Breast epithelium (tissue), 3 donors: ENCODE measurements around the gene PRKRIP1.
"Not testable (repeated sequence)": the region's sequence is repeated elsewhere in the genome, so short reads cannot be mapped to it uniquely, and the experiment has no call there.

Source experiments
- POLR2AphosphoS5 ChIP-seq, 3 donors: sonication (generic); formaldehyde crosslinking; IDR thresholded peaks; one replicate each; pipeline ENCODE4 v1.6.1; 2017; ENCODE audit warnings: antibody characterized with exemption in 3 of 3
- TF ChIP-seq, protein P1 (sequence below), 3 donors: fragments of 450-650 bp; IDR thresholded peaks; one replicate each; pipeline ENCODE4 v1.5.1; 2016 to 2017; ENCODE audit warnings: antibody characterized with exemption in 3 of 3, mild to moderate bottlenecking in 3 of 3, moderate library complexity in 3 of 3

DNA sequence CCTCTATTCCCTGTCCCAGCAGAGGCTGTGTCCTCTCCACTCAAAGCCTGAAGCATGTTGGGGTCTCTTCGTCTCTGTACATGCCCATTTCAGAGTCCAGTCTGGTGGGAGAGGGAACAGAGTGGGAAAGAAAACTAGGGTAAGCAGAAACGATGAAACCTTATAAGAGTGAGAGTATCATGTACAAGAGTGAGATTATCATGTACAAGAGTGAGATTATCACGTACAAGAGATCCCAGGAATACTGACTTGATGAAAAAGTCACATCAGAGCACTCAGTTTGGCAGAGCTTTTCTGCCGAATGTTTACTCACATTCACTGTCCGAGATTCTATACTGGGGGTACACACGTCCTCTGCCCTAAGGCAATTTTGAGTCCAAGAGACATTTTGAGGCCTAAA is 39.8 kb upstream of the PRKRIP1 start, which contains the start of gene SPDYE6:
- TF ChIP-seq, protein P1, sequence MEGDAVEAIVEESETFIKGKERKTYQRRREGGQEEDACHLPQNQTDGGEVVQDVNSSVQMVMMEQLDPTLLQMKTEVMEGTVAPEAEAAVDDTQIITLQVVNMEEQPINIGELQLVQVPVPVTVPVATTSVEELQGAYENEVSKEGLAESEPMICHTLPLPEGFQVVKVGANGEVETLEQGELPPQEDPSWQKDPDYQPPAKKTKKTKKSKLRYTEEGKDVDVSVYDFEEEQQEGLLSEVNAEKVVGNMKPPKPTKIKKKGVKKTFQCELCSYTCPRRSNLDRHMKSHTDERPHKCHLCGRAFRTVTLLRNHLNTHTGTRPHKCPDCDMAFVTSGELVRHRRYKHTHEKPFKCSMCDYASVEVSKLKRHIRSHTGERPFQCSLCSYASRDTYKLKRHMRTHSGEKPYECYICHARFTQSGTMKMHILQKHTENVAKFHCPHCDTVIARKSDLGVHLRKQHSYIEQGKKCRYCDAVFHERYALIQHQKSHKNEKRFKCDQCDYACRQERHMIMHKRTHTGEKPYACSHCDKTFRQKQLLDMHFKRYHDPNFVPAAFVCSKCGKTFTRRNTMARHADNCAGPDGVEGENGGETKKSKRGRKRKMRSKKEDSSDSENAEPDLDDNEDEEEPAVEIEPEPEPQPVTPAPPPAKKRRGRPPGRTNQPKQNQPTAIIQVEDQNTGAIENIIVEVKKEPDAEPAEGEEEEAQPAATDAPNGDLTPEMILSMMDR (IDR thresholded peaks at IDR 0.05), result not testable (repeated sequence)
- not testable (repeated sequence) for TF ChIP-seq POLR2AphosphoS5 (IDR thresholded peaks at IDR 0.05)
